Activated CD4-positive, alpha-beta T cell treated with anti-CD3 and anti-CD28 coated beads, Interleukin-2, amount 50 U/mL, for 4 hours (primary cell): ENCODE data around the gene DNAJC1.
"Not testable (repeated sequence)": the region's sequence is repeated elsewhere in the genome, so short reads cannot be mapped to it uniquely, and the experiment has no call there.

Source experiments
- DNase-seq, 2 experiments: peaks; one replicate each; pipeline ENCODE4 v3.0.0-alpha.2; 2020

The DNAJC1 gene

GRCh38 chr10:22003177-22003963 lies at the start of gene DNAJC1:
DNAJC1 (minus strand) TSS chr10:22003730; CDS start chr10:22003434, 296 bp downstream.
- peak; percentile 98 to 99 for DNase-seq

- DNase-seq: no peak
Measured at GRCh38 chr10:22053048-22053447, 49.5 kb upstream of the DNAJC1 start.

GRCh38 chr10:22049635-22050034 lies 46.1 kb upstream of the DNAJC1 start:
- DNase-seq: no peak

GRCh38 chr10:22047812-22048211 lies 44.3 kb upstream of the DNAJC1 start:
- no peak for DNase-seq

GRCh38 chr10:22043327-22043633 lies 39.8 kb upstream of the DNAJC1 start:
- DNase-seq: no peak

GRCh38 chr10:22042557-22043326 lies 39.2 kb upstream of the DNAJC1 start:
- no peak for DNase-seq

- no peak for DNase-seq
Measured at GRCh38 chr10:22034333-22034732, 30.8 kb upstream of the DNAJC1 start.

GRCh38 chr10:22032268-22032667 lies 28.7 kb upstream of the DNAJC1 start:
- not testable (repeated sequence) for DNase-seq

- no peak for DNase-seq
Measured at GRCh38 chr10:22030421-22030820, 26.9 kb upstream of the DNAJC1 start.

- DNase-seq: no peak
Measured at GRCh38 chr10:22029445-22030236, 26.1 kb upstream of the DNAJC1 start.

- no peak for DNase-seq
Measured at GRCh38 chr10:22027364-22028238, 24.1 kb upstream of the DNAJC1 start.

GRCh38 chr10:22026287-22026686 lies 22.8 kb upstream of the DNAJC1 start:
- DNase-seq: no peak

- no peak for DNase-seq
Measured at GRCh38 chr10:22023508-22023907, 20.0 kb upstream of the DNAJC1 start.

GRCh38 chr10:22022257-22023032 lies 18.9 kb upstream of the DNAJC1 start:
- DNase-seq: peak; percentile 70 to 72

- not testable (repeated sequence) for DNase-seq
Measured at GRCh38 chr10:22021144-22021543, 17.6 kb upstream of the DNAJC1 start.

GRCh38 chr10:22017283-22018020 lies 13.9 kb upstream of the DNAJC1 start:
- no peak for DNase-seq

GRCh38 chr10:22016046-22016705 lies 12.6 kb upstream of the DNAJC1 start:
- DNase-seq: no peak

- DNase-seq: no peak
Measured at GRCh38 chr10:22010973-22011408, 7.5 kb upstream of the DNAJC1 start.

GRCh38 chr10:22010539-22010938 lies 7.0 kb upstream of the DNAJC1 start:
- DNase-seq: no peak

GRCh38 chr10:22006379-22006884 lies 2.9 kb upstream of the DNAJC1 start:
- no peak for DNase-seq
